HG02642 (cell line): ENCODE results near the gene SPATA20.

Source experiments
- ATAC-seq: cut with Tn5 transposase; IDR thresholded peaks from one replicate; pipeline ENCODE4 v1.9.1; 2021; ENCODE audit warnings: mild to moderate bottlenecking; ENCODE audit not compliant: unreplicated experiment, poor library complexity

SPATA20 gene

GRCh38 chr17:50573866-50574611 is 27.1 kb downstream of the SPATA20 start:
- ATAC-seq: no peak

GRCh38 chr17:50575581-50576210 is 28.7 kb downstream of the SPATA20 start:
- ATAC-seq: no peak

DNA sequence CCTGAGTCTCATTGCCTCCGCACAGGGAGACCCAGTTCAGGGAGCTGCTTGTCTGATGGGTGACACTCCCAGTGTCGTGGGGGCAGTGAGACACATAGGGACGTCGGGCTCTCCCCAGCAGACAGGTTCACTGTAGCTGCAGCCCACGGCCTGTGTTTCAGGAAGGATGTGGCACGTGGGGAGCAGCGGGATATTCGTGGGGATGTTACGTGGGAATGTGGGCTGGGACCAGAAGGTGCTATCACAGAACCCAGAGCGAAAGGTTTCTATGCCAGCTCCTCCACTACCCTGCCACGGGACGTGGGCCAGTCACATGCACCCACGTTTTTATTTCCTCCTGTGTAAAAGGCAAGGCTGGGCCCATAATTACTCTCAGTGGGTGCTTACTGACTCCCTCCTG is 29.9 kb downstream of the SPATA20 start:
- no peak for ATAC-seq

DNA sequence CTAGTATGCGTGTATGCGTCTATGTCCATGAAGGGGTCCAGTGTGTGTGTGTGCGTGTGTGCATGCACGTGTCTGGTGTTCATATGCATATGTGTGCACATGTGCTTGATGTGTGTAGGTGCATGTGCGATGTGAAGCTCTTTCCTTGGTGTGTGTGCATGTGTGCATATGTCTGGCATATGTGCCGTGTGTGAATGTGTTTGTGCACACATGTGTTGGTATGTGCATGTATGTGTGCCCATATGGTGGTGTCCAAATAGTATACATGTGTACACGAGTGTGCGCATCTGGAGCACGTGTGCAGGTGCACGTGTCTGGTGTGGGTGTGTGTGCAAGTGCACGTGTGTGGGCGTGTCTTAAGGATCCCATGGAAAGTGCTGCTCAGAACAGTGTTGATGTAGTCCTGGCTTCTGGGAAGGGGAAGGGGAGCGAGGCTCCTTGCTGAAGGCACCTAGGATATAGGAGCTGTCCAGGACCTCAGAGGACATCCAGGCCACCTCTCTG is 30.5 kb downstream of the SPATA20 start:
- ATAC-seq: no peak

- ATAC-seq: no peak
Observed at GRCh38 chr17:50578173-50578572, 31.2 kb downstream of the SPATA20 start.

GRCh38 chr17:50579399-50579798 is 32.4 kb downstream of the SPATA20 start:
- no peak for ATAC-seq

GRCh38 chr17:50580646-50581045 is 33.7 kb downstream of the SPATA20 start:
- no peak for ATAC-seq

DNA sequence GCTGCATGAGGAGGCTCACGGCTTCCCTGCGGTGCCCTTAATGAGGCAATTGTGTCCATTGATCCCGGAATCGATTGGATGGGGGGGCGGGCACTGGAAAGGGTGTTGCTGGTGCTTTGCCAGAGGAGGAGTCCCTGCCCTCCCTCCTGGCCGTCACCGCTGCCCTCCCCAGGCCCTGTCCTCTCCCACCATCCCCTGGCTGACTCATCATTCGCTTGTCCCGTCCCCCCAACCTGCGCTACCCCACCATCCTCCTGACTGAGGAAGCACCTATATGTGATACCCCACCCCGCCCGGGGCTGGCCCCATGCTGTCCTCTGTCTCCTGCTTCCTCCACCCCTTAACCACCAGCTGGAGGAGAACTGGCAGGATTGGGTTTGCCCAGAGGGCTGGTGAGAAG is 34.3 kb downstream of the SPATA20 start:
- ATAC-seq: no peak

GRCh38 chr17:50582741-50583140 is 35.8 kb downstream of the SPATA20 start:
- ATAC-seq: no peak

GRCh38 chr17:50583641-50584040 is 36.7 kb downstream of the SPATA20 start:
- ATAC-seq: no peak

GRCh38 chr17:50584116-50584515 is 37.1 kb downstream of the SPATA20 start:
- ATAC-seq: no peak

GRCh38 chr17:50584749-50585148 is 37.8 kb downstream of the SPATA20 start:
- no peak for ATAC-seq

- ATAC-seq: no peak
Observed at GRCh38 chr17:50585346-50585745, 38.4 kb downstream of the SPATA20 start.

DNA sequence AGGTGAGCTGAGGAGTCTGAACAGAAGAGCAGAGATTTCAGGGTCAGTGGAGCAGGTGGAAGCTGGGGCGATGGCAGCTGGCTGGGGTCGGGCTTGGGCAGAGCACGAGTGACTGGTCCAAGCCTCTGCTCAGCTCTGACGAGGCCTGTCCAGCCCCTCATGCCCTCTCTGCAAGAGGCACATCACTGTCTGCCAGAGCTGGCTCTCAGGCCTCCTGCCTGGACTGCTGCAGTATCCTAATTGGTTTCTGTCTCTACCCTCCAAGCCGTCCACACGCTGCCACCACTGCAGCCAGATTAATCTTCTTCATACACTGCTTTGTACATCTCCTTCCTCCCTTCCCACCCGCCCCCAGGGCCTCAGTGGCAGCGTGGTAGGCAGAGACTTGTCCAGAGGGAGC is 38.9 kb downstream of the SPATA20 start:
- ATAC-seq: no peak

GRCh38 chr17:50586421-50587247 is 39.7 kb downstream of the SPATA20 start:
- no peak for ATAC-seq

- ATAC-seq: no peak
Observed at GRCh38 chr17:50587571-50587970, 40.6 kb downstream of the SPATA20 start.

DNA sequence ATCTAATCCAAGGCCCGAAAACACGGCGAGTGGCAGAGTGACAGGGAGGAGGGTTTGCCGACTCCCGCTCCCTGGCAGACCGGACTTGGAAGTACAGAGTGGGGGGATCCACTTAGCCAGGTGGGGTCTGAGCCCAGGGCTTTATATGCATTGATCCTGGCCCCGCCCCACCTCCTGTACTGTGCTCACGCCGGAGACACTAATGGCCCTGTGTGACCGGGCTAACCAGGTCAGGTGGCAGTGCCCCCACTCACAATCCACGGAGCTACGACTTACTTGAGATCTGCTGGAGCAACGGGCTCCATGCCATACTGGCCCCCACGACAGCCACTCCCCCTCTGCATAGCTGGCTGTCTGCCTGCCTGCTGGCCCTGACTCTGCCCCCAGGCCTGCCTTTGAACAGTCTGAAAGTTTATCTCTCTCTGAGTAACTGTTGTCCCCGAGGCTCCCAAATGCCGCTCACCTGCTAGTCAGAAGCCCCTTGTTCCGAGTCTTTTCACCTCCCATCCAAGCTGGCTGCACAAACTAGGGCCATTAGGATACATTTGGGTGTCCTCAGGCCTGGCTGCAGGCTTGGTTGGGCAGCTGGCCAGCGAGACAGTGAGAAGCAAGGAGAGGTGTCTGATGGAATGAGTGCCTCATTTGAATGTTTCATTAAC is 41.5 kb downstream of the SPATA20 start:
- no peak for ATAC-seq

- ATAC-seq: no peak
Observed at GRCh38 chr17:50589095-50589705, 42.2 kb downstream of the SPATA20 start.

DNA sequence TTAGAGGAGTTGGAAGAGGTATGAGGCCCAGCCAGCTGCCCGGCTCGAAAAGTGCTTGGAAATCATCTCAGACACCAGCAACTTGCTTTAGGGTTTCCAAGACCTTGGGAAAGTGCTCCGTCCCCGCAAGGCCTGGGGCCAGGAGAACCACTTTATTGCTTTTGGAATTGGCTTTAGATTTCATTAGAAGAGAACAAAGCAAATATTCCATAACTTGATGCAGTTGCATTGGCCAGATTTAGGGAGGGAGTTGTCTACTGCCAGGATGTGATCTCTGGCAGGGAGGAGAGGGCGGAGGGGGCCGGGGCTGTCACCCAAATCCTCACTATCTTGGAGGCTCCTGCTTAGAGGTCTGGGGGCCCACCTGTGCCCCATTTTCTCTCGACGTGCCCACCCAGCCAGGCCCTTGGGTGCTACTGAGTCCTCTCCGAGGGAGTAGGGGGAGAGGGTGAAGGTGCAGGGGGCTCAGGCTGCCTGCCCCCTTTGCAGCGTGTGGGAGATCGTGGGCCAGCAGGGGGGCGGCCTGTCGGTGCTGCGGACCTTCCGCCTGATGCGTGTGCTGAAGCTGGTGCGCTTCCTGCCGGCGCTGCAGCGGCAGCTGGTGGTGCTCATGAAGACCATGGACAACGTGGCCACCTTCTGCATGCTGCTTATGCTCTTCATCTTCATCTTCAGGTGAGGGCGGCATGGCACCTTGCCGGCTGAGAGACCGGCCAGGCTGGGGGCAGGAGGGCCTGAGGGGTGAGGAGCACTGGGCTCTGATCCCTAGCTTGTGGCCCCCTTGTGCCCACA is 44.2 kb downstream of the SPATA20 start:
- no peak for ATAC-seq
